HG02870 (cell line): ENCODE results near the gene PPP1R10.

ENCODE experiments used
- ATAC-seq: cut with Tn5 transposase; IDR thresholded peaks from one replicate; pipeline ENCODE4 v1.9.1; 2021; ENCODE audit warnings: mild to moderate bottlenecking, moderate library complexity; ENCODE audit not compliant: unreplicated experiment

Gene PPP1R10

GRCh38 chr6:30625511-30625910, 8.5 kb upstream of the PPP1R10 start:
- no peak for ATAC-seq

- ATAC-seq: no peak
Observed at GRCh38 chr6:30619561-30619960, 2.5 kb upstream of the PPP1R10 start.

GRCh38 chr6:30618270-30618797, 1.3 kb upstream of the PPP1R10 start:
- no peak for ATAC-seq

GRCh38 chr6:30617565-30618269, 674 bp upstream of the PPP1R10 start, which contains the start of gene MRPS18B:
MRPS18B (plus strand) TSS chr6:30617840; CDS start chr6:30617866, 26 bp downstream.
- ATAC-seq: peak; percentile 70

- no peak for ATAC-seq
Observed at GRCh38 chr6:30615958-30616810, 859 bp downstream of the PPP1R10 start.

- no peak for ATAC-seq
Observed at GRCh38 chr6:30615219-30615957, 1.7 kb downstream of the PPP1R10 start.

GRCh38 chr6:30614843-30615218, 2.2 kb downstream of the PPP1R10 start:
- ATAC-seq: no peak

- ATAC-seq: no peak
Observed at GRCh38 chr6:30614044-30614842, 2.8 kb downstream of the PPP1R10 start.

- no peak for ATAC-seq
Observed at GRCh38 chr6:30613251-30614043, 3.6 kb downstream of the PPP1R10 start.

GRCh38 chr6:30612687-30613248, 4.3 kb downstream of the PPP1R10 start:
- ATAC-seq: no peak

- ATAC-seq: no peak
Observed at GRCh38 chr6:30612213-30612612, 4.8 kb downstream of the PPP1R10 start.

- no peak for ATAC-seq
Observed at GRCh38 chr6:30611856-30612194, 5.2 kb downstream of the PPP1R10 start.

- ATAC-seq: no peak
Observed at GRCh38 chr6:30611150-30611855, 5.7 kb downstream of the PPP1R10 start.

- no peak for ATAC-seq
Observed at GRCh38 chr6:30610065-30610464, 7.0 kb downstream of the PPP1R10 start.

GRCh38 chr6:30603961-30604360, 13.1 kb downstream of the PPP1R10 start:
- ATAC-seq: no peak

- ATAC-seq: no peak
Observed at GRCh38 chr6:30601815-30602641, 15.0 kb downstream of the PPP1R10 start.

GRCh38 chr6:30601436-30601814, 15.6 kb downstream of the PPP1R10 start:
- ATAC-seq: no peak

- ATAC-seq: no peak
Observed at GRCh38 chr6:30600451-30600961, 16.5 kb downstream of the PPP1R10 start.
